B cell (primary cell): ENCODE measurements around the gene CNPPD1. TPM values are rescaled to one million over a fixed set of nuclear protein-coding genes. Genes with fewer than 3 reads are reported as not detected.

ENCODE experiments used
- ATAC-seq: fragments of 200-7000 bp; cut with Tn5 transposase; one replicate; pipeline ENCODE4 v1.10.0; 2021; ENCODE audit warnings: low read depth, mild to moderate bottlenecking, moderate number of reproducible peaks, moderate library complexity
- CTCF ChIA-PET: fragments of 350-600 bp; sonication (Branson Sonifier 250); formaldehyde crosslinking; loops from one replicate; lab custom pipeline; 2021; ENCODE audit warnings: antibody characterized with exemption, inconsistent platforms; lab: Charles Lee
- POLR2A ChIA-PET: fragments of 350-600 bp; sonication (Branson Sonifier 250); formaldehyde crosslinking; loops from one replicate; lab custom pipeline; 2021; ENCODE audit warnings: antibody characterized with exemption; lab: Charles Lee
- DNase-seq: peaks from one replicate; pipeline ENCODE4 v3.0.0; 2013
- H2AFZ ChIP-seq: 2 replicates; pipeline ENCODE4 v1.6.1; 2012; ENCODE audit warnings: mild to moderate bottlenecking, low read depth, low read length; ENCODE audit not compliant: insufficient read depth, poor library complexity, severe bottlenecking
- H3K27ac ChIP-seq, 2 donors: 1 replicate in 1 of 2; 2 replicates in 1 of 2; pipeline ENCODE4 v1.5.1; 2012 to 2013; ENCODE audit warnings: low read length in 2 of 2, mild to moderate bottlenecking in 2 of 2, moderate library complexity in 1 of 2
- H3K27me3 ChIP-seq, 4 experiments: fragments of 200-600 bp in 1 of 4; sonication (generic) in 1 of 4; replicated peaks in 1 of 4; 1 replicate in 2 of 4; 2 replicates in 2 of 4; pipeline versions ENCODE4 v1.6.1 to v1.7.0; 2013 to 2016; ENCODE audit warnings: low read length in 3 of 4, mild to moderate bottlenecking in 2 of 4, mixed read lengths in 1 of 4, moderate library complexity in 1 of 4; ENCODE audit not compliant: insufficient read depth in 4 of 4, control insufficient read depth in 3 of 4; ENCODE audit errors: control extremely low read depth in 1 of 4
- H3K36me3 ChIP-seq, 2 experiments: replicated peaks in 1 of 2; 1 replicate in 1 of 2; 2 replicates in 1 of 2; pipeline versions ENCODE4 v1.6.1 to v1.7.1; 2013; ENCODE audit warnings: low read length in 1 of 2; ENCODE audit not compliant: insufficient read depth in 2 of 2, control insufficient read depth in 1 of 2; ENCODE audit errors: control extremely low read depth in 1 of 2, extremely low read depth in 1 of 2
- H3K4me1 ChIP-seq, 2 donors: fragments of 200-600 bp in 1 of 2; sonication (generic) in 1 of 2; 1 replicate in 1 of 2; 2 replicates in 1 of 2; pipeline versions ENCODE4 v1.5.1 to v1.6.1; 2013 to 2017; ENCODE audit warnings: low read length in 2 of 2; ENCODE audit not compliant: control insufficient read depth in 2 of 2, insufficient read depth in 2 of 2
- H3K4me2 ChIP-seq: replicated peaks from 2 replicates; pipeline ENCODE3; 2012; ENCODE audit warnings: mild to moderate bottlenecking, low read depth, low read length; ENCODE audit not compliant: poor library complexity, severe bottlenecking
- H3K4me3 ChIP-seq, 5 experiments: fragments of 200-600 bp in 1 of 5; sonication (generic) in 1 of 5; 1 replicate in 3 of 5; 2 replicates in 2 of 5; pipeline versions ENCODE4 v1.5.1 to v1.7.0; 2011 to 2016; ENCODE audit warnings: low read length in 4 of 5, mild to moderate bottlenecking in 4 of 5, low read depth in 2 of 5, control low read depth in 1 of 5, moderate library complexity in 1 of 5; ENCODE audit not compliant: insufficient read depth in 1 of 5; ENCODE audit errors: control extremely low read depth in 1 of 5, extremely low read depth in 1 of 5
- H3K79me2 ChIP-seq: fragments of 200-600 bp; sonication (generic); one replicate; pipeline ENCODE4 v1.6.0; 2016; ENCODE audit warnings: low read length; ENCODE audit not compliant: control insufficient read depth, insufficient read depth
- H3K9ac ChIP-seq: fragments of 200-600 bp; sonication (generic); 2 replicates; pipeline ENCODE4 v1.6.1; 2017; ENCODE audit warnings: mild to moderate bottlenecking, low read length, moderate library complexity
- H3K9me3 ChIP-seq, 3 donors: one replicate each; pipeline versions ENCODE4 v1.6.1 to v1.7.1; 2013; ENCODE audit warnings: low read length in 2 of 3; ENCODE audit not compliant: control insufficient read depth in 2 of 3, insufficient read depth in 1 of 3; ENCODE audit errors: control extremely low read depth in 1 of 3
- H4K20me1 ChIP-seq: 2 replicates; pipeline ENCODE4 v1.6.0; 2012; ENCODE audit warnings: mild to moderate bottlenecking, low read length; ENCODE audit not compliant: insufficient read depth, control insufficient read depth, poor library complexity, severe bottlenecking
- H3K27ac Mint-ChIP-seq: one replicate; pipeline ENCODE4 v1.8.0; 2021; ENCODE audit warnings: mixed read lengths
- H3K27me3 Mint-ChIP-seq: one replicate; pipeline ENCODE4 v1.8.0; 2021; ENCODE audit warnings: mixed read lengths
- H3K4me1 Mint-ChIP-seq: one replicate; pipeline ENCODE4 v1.8.0; 2021; ENCODE audit warnings: mixed read lengths
- H3K4me3 Mint-ChIP-seq: one replicate; pipeline ENCODE4 v1.8.0; 2021; ENCODE audit warnings: mixed read lengths
- H3K9me3 Mint-ChIP-seq: one replicate; pipeline ENCODE4 v1.8.0; 2022; ENCODE audit warnings: mixed read lengths; ENCODE audit not compliant: insufficient read depth
- EZH2 ChIP-seq: IDR thresholded peaks from 2 replicates; pipeline ENCODE4 v1.6.1; 2012; ENCODE audit warnings: borderline replicate concordance, low read depth, mild to moderate bottlenecking, moderate library complexity, low read length; ENCODE audit not compliant: insufficient read depth, poor library complexity, severe bottlenecking
- WGBS: methylation state at CpG from one replicate; pipeline ENCODE4 v1.1.5; 2013; ENCODE audit warnings: missing lambda C conversion rate; ENCODE audit not compliant: insufficient coverage; 5-methylcytosine and 5-hydroxymethylcytosine counted together
- intact Hi-C: fragments of 100-400 bp; cut with micrococcal nuclease; formaldehyde crosslinking; loops from one replicate; pipeline ENCODE4 v1.10.0; 2022
- polyA plus RNA-seq: library from polyadenylated mRNA; depleted of rRNA; stranded (reverse); fragments of >200 nt; gene quantifications from 2 replicates; pipeline ENCODE4 v1.2.3, GENCODE V29; 2012
- total RNA-seq, 2 donors: library from RNA; stranded (reverse); fragments of 120-200 nt in 1 of 2; gene quantifications; 1 replicate in 1 of 2; 2 replicates in 1 of 2; pipeline versions ENCODE4 v1.2.3 to v1.2.4, GENCODE V29; 2013 to 2022
- TF ChIP-seq, protein P1 (sequence below): fragments of 200-600 bp; IDR thresholded peaks from one replicate; pipeline ENCODE4 v1.8.0; 2022; ENCODE audit warnings: antibody characterized with exemption, mild to moderate bottlenecking

The CNPPD1 gene
- total and polyA plus RNA-seq, 2 donors (not counting 1 experiment from before 2014, with no cell fraction given): 150 to 159 TPM

GRCh38 chr2:219180961-219181360, 4.2 kb upstream of the CNPPD1 start:
- no peak overlapping the region for H3K27ac ChIP-seq
- H3K4me1 ChIP-seq: peaks cover 12 to 29% of the 10 kb centered on the region in 2 donors
- Mint-ChIP-seq H3K9me3 (no peaks in the 10 kb centered on the region), H3K27me3 (no peaks in the 10 kb centered on the region), H3K27ac (no peak overlapping the region), H3K4me1 (peaks cover 27% of the 10 kb centered on the region), H3K4me3 (no peak overlapping the region)
- H2AFZ ChIP-seq: no peak overlapping the region
- H3K36me3 ChIP-seq: peaks cover 2 to 53% of the 10 kb centered on the region in 2 experiments
- H3K4me2 ChIP-seq: no peak overlapping the region
- peaks cover 37% of the 10 kb centered on the region for H4K20me1 ChIP-seq
- 96% methylated on average over 4 of the region's 5 CpGs for WGBS
- DNase-seq: no peak
- H3K4me3 ChIP-seq: no peak overlapping the region
- no peak for TF ChIP-seq EZH2
- TF ChIP-seq, protein P1, sequence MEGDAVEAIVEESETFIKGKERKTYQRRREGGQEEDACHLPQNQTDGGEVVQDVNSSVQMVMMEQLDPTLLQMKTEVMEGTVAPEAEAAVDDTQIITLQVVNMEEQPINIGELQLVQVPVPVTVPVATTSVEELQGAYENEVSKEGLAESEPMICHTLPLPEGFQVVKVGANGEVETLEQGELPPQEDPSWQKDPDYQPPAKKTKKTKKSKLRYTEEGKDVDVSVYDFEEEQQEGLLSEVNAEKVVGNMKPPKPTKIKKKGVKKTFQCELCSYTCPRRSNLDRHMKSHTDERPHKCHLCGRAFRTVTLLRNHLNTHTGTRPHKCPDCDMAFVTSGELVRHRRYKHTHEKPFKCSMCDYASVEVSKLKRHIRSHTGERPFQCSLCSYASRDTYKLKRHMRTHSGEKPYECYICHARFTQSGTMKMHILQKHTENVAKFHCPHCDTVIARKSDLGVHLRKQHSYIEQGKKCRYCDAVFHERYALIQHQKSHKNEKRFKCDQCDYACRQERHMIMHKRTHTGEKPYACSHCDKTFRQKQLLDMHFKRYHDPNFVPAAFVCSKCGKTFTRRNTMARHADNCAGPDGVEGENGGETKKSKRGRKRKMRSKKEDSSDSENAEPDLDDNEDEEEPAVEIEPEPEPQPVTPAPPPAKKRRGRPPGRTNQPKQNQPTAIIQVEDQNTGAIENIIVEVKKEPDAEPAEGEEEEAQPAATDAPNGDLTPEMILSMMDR: no peak
- ChIA-PET POLR2A (interaction anchor here (0.5 to 0.7 kb wide), 2 partner anchors 72 to 98 kb away, joined by 3 to 6 read pairs; partner anchors contain the start of gene TUBA4B), CTCF (interaction anchor here (1.3 to 3.1 kb wide), 7 partner anchors 10 to 117 kb away, joined by 3 to 18 read pairs (median 5); partner anchors contain the start of genes NHEJ1 and SLC23A3)
- no peak for ATAC-seq
- no peaks in the 10 kb centered on the region for H3K27me3 ChIP-seq
- no peaks in the 10 kb centered on the region for H3K9me3 ChIP-seq
- intact Hi-C loops: no loop called here
- H3K9ac ChIP-seq: no peak overlapping the region
- H3K79me2 ChIP-seq: peaks cover 35% of the 10 kb centered on the region
